ENCODE data around the gene SCIMP. TPM values are rescaled to one million over a fixed set of nuclear protein-coding genes. Genes with fewer than 3 reads are reported as not detected.

SCIMP gene
- total and polyA plus RNA-seq, 2 of the 4 experiments (the other 2 are of a cell fraction): not detected

GRCh38 chr17:5209396-5209795, 25.3 kb downstream of the SCIMP start:
- Histone ChIP-seq H3K56ac (ENCODE audit: extremely low read depth, insufficient read depth, low read length) (no peak overlapping the region), H3K27me3 (ENCODE audit: control insufficient read depth, insufficient read depth, low read length) (no peaks in the 10 kb centered on the region), H3K23ac (ENCODE audit: low read depth, low read length) (no peak overlapping the region), H3K14ac (replicated peaks; ENCODE audit: low read depth, low read length) (no peak overlapping the region), H2AK9ac (replicated peaks; ENCODE audit: low read depth, low read length, poor library complexity) (no peak overlapping the region), H3K4ac (ENCODE audit: low read depth, low read length) (no peak overlapping the region), H3K79me1 (ENCODE audit: low read depth in 1 of 2, low read length in 2 of 2) (no peaks in the 10 kb centered on the region), H3K18ac (ENCODE audit: low read depth, low read length) (no peak overlapping the region), H3K4me1 (ENCODE audit: control insufficient read depth, insufficient read depth, low read length) (no peaks in the 10 kb centered on the region), H2AK5ac (ENCODE audit: low read depth, low read length) (no peak overlapping the region), H2BK15ac (ENCODE audit: low read depth, low read length) (no peak overlapping the region), H4K5ac (ENCODE audit: low read depth, low read length) (no peak overlapping the region), H4K91ac (ENCODE audit: insufficient read depth, low read depth, low read length) (no peak overlapping the region), H3K9me3 (ENCODE audit: control insufficient read depth, insufficient read depth, low read length) (no peaks in the 10 kb centered on the region), H3K9ac (ENCODE audit: low read depth, low read length) (no peak overlapping the region), H3K9me1 (ENCODE audit: insufficient read depth, low read length) (no peaks in the 10 kb centered on the region), H2BK5ac (ENCODE audit: low read depth, low read length, poor library complexity, severe bottlenecking) (no peak overlapping the region), H3K4me2 (ENCODE audit: low read depth, low read length) (no peak overlapping the region), H3K36me3 (ENCODE audit: control insufficient read depth, insufficient read depth, low read length) (0 out of 2 replicates have a peak, but pooled peaks cover 1% of the 10 kb centered on the region), H4K8ac (ENCODE audit: low read depth in 2 of 2, low read length in 2 of 2) (no peak overlapping the region), H3K27ac (ENCODE audit: insufficient read depth, low read length) (no peak overlapping the region), H3K4me3 (ENCODE audit: insufficient read depth, low read depth, low read length) (no peak overlapping the region), H2BK120ac (ENCODE audit: low read depth, low read length) (no peak overlapping the region), H2AFZ (replicated peaks; ENCODE audit: low read length, poor library complexity) (no peak overlapping the region), H4K20me1 (ENCODE audit: insufficient read depth, low read length) (no peaks in the 10 kb centered on the region), H2BK20ac (ENCODE audit: low read depth, low read length) (no peak overlapping the region)
- no CpG with 5 or more reads among the region's 3 CpGs for WGBS, 2 experiments (ENCODE audit: extremely low coverage in 2 of 2, insufficient read length in 1 of 2)
- dilution Hi-C loops (cut with HindIII; ENCODE audit: low sequenced_read_pairs, unreplicated experiment): no loop called here
- TF ChIP-seq CTCF (conservative IDR thresholded peaks at IDR 0.05; ENCODE audit: low read depth, low read length): no peak
- no peak for TF ChIP-seq BHLHE40 (IDR thresholded peaks at IDR 0.05; ENCODE audit: low read depth, low read length)
- TF ChIP-seq CEBPB (IDR thresholded peaks at IDR 0.05; ENCODE audit: low read depth, low read length): no peak
- no peak for TF ChIP-seq RAD21 (IDR thresholded peaks at IDR 0.05; ENCODE audit: low read length)
- TF ChIP-seq FOS (IDR thresholded peaks at IDR 0.05; ENCODE audit: low read depth, low read length): no peak
- TF ChIP-seq RCOR1 (IDR thresholded peaks at IDR 0.05; ENCODE audit: insufficient replicate concordance, low read length): no peak
- ATAC-seq (ENCODE audit: low read depth) (peak; percentile 46; the same call in 1 of the 2 replicates), DNase-seq (peak; percentile 75)
- ChIA-PET CTCF (no interaction called here), POLR2A (ENCODE audit: unreplicated experiment) (no interaction called here)
- no TSS peak for BruUV-seq (replicated peaks)
- in situ Hi-C loops (cut with MboI; ENCODE audit: low sequenced_read_pairs): no loop called here
- intact Hi-C loops (cut with micrococcal nuclease): loop anchor here (10.0 kb wide), 1 partner anchor 65 kb away; no protein-coding TSS in a partner anchor

Data from IMR-90 (cell line).